SK-N-SH treated with all-trans-retinoic acid at 6 μM for 48 hours (cell line): ENCODE results near the gene DGKI.

Source experiments
- ATAC-seq: fragments of 200-7000 bp; cut with Tn5 transposase; 3 replicates; pipeline ENCODE4 v1.9.1; 2020; ENCODE audit warnings: mild to moderate bottlenecking, moderate library complexity
- CSDC2 ChIP-seq: fragments of 250-450 bp; sonication (Bioruptor Pico); IDR thresholded peaks from 2 replicates; pipeline ENCODE4 v1.5.0; 2020; ENCODE audit warnings: mild to moderate bottlenecking, moderate library complexity
- ESRRG ChIP-seq: fragments of 250-450 bp; sonication (Bioruptor Pico); IDR thresholded peaks from 2 replicates; pipeline ENCODE4 v1.6.1; 2021; ENCODE audit warnings: mild to moderate bottlenecking
- GLIS3 ChIP-seq: fragments of 250-450 bp; sonication (Bioruptor Pico); IDR thresholded peaks from 2 replicates; pipeline ENCODE4 v1.5.0; 2020; ENCODE audit warnings: mild to moderate bottlenecking, moderate library complexity
- ISL1 ChIP-seq: fragments of 250-450 bp; sonication (Bioruptor Pico); IDR thresholded peaks from 2 replicates; pipeline ENCODE4 v2.1.2; 2022; ENCODE audit warnings: mild to moderate bottlenecking, moderate library complexity
- PPARA ChIP-seq: fragments of 250-450 bp; sonication (Bioruptor Pico); IDR thresholded peaks from 2 replicates; pipeline ENCODE4 v1.5.0; 2020; ENCODE audit warnings: mild to moderate bottlenecking, borderline replicate concordance
- RARB ChIP-seq: fragments of 250-450 bp; sonication (Bioruptor Pico); IDR thresholded peaks from 2 replicates; pipeline ENCODE4 v1.8.0; 2021; ENCODE audit warnings: mild to moderate bottlenecking, moderate library complexity
- TCF4 ChIP-seq: fragments of 250-450 bp; sonication (Bioruptor Pico); IDR thresholded peaks from 2 replicates; pipeline ENCODE4 v1.8.0; 2021; ENCODE audit warnings: mild to moderate bottlenecking, moderate library complexity, borderline replicate concordance
- TOX ChIP-seq: fragments of 250-450 bp; sonication (Bioruptor Pico); IDR thresholded peaks from 2 replicates; pipeline ENCODE4 v1.8.0; 2021; ENCODE audit warnings: mild to moderate bottlenecking, moderate library complexity, borderline replicate concordance
- ZC3H10 ChIP-seq: fragments of 250-450 bp; sonication (Bioruptor Pico); IDR thresholded peaks from 2 replicates; pipeline ENCODE4 v1.5.1; 2021; ENCODE audit warnings: mild to moderate bottlenecking, moderate library complexity
- ZFP3 ChIP-seq: fragments of 250-450 bp; sonication (Bioruptor Pico); IDR thresholded peaks from 2 replicates; pipeline ENCODE4 v1.5.0; 2020; ENCODE audit warnings: mild to moderate bottlenecking, moderate library complexity
- ZNF565 ChIP-seq: fragments of 450-650 bp; formaldehyde crosslinking; conservative IDR thresholded peaks from 2 replicates; pipeline ENCODE4 v1.5.0; 2020; ENCODE audit warnings: low read depth, mild to moderate bottlenecking, moderate library complexity
- ZNF70 ChIP-seq: fragments of 450-650 bp; formaldehyde crosslinking; IDR thresholded peaks from 2 replicates; pipeline ENCODE4 v1.5.0; 2020; ENCODE audit warnings: mild to moderate bottlenecking, moderate library complexity
- ZNF8 ChIP-seq: fragments of 450-650 bp; formaldehyde crosslinking; IDR thresholded peaks from 2 replicates; pipeline ENCODE4 v1.5.0; 2020; ENCODE audit warnings: mild to moderate bottlenecking, moderate library complexity
- TF ChIP-seq, protein P1 (sequence below): fragments of 250-450 bp; sonication (Bioruptor Pico); IDR thresholded peaks from 2 replicates; pipeline ENCODE4 v1.8.0; 2021; ENCODE audit warnings: low read depth, mild to moderate bottlenecking, moderate library complexity, borderline replicate concordance
- TF ChIP-seq, protein P2 (sequence below): fragments of 250-450 bp; sonication (Bioruptor Pico); IDR thresholded peaks from 2 replicates; pipeline ENCODE4 v1.5.0; 2020; ENCODE audit warnings: mild to moderate bottlenecking, moderate library complexity
- TF ChIP-seq, protein P3 (sequence below): fragments of 250-450 bp; sonication (Bioruptor Pico); IDR thresholded peaks from 2 replicates; pipeline ENCODE4 v1.5.1; 2020; ENCODE audit warnings: low read depth, mild to moderate bottlenecking, moderate library complexity
- TF ChIP-seq, protein P4 (sequence below): fragments of 250-450 bp; sonication (Bioruptor Pico); IDR thresholded peaks from 2 replicates; pipeline ENCODE4 v1.5.1; 2021; ENCODE audit warnings: mild to moderate bottlenecking, moderate library complexity

The DGKI gene

DNA sequence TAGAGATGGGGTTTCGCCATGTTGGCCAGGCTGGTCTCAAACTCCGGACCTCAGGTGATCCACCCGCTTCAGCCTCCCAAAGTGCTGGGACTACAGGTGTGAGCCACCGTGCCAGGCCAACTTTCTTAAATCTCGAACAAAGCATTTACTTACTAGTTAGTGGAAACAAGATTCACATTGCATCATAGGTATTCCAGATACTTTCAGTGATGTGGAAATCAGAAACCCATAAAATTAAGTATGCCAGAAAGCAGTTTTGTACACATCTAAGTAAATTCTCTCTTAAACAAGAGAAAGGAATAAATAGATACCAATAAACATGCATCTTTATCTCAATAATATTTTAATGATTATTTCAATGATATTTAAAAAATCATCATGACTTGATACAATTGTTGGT is 75.5 kb downstream of the DGKI start (continued):
- TF ChIP-seq, protein P1, sequence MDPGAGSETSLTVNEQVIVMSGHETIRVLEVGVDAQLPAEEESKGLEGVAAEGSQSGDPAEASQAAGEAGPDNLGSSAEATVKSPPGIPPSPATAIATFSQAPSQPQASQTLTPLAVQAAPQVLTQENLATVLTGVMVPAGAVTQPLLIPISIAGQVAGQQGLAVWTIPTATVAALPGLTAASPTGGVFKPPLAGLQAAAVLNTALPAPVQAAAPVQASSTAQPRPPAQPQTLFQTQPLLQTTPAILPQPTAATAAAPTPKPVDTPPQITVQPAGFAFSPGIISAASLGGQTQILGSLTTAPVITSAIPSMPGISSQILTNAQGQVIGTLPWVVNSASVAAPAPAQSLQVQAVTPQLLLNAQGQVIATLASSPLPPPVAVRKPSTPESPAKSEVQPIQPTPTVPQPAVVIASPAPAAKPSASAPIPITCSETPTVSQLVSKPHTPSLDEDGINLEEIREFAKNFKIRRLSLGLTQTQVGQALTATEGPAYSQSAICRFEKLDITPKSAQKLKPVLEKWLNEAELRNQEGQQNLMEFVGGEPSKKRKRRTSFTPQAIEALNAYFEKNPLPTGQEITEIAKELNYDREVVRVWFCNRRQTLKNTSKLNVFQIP (CRISPR knock-in tag) = no peak

DNA sequence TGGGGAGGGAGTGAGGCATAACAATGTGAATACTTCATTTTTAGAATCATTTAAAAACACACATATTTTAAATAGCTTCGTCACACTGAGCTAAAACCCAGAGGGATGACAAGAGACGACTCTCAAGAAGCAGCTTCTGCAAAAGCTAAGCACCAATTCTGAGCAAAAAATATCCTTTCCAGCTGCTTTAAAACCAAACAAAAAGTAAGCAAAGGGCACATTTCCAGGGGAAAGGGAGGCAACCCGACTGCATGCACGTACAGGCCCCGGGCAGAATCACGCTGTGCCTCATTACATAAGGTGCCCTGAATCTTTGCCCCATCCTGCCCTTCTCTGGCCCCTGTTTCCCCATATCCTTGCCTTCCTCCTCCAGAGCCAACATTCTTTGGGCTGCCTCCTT is 78.4 kb downstream of the DGKI start:
- no peak for ATAC-seq
- TF ChIP-seq RARB (CRISPR knock-in tag) = no peak
- TF ChIP-seq TCF4 = no peak
- no peak for TF ChIP-seq ESRRG
- TF ChIP-seq ZNF70 (CRISPR knock-in tag) = no peak
- TF ChIP-seq CSDC2 (CRISPR knock-in tag) = no peak
- TF ChIP-seq, protein P1 (CRISPR knock-in tag) = no peak
- TF ChIP-seq ISL1 = no peak
- no peak for TF ChIP-seq GLIS3 (CRISPR knock-in tag)
- no peak for TF ChIP-seq ZC3H10 (CRISPR knock-in tag)
- no peak for TF ChIP-seq TOX (CRISPR knock-in tag)
- TF ChIP-seq, protein P2, sequence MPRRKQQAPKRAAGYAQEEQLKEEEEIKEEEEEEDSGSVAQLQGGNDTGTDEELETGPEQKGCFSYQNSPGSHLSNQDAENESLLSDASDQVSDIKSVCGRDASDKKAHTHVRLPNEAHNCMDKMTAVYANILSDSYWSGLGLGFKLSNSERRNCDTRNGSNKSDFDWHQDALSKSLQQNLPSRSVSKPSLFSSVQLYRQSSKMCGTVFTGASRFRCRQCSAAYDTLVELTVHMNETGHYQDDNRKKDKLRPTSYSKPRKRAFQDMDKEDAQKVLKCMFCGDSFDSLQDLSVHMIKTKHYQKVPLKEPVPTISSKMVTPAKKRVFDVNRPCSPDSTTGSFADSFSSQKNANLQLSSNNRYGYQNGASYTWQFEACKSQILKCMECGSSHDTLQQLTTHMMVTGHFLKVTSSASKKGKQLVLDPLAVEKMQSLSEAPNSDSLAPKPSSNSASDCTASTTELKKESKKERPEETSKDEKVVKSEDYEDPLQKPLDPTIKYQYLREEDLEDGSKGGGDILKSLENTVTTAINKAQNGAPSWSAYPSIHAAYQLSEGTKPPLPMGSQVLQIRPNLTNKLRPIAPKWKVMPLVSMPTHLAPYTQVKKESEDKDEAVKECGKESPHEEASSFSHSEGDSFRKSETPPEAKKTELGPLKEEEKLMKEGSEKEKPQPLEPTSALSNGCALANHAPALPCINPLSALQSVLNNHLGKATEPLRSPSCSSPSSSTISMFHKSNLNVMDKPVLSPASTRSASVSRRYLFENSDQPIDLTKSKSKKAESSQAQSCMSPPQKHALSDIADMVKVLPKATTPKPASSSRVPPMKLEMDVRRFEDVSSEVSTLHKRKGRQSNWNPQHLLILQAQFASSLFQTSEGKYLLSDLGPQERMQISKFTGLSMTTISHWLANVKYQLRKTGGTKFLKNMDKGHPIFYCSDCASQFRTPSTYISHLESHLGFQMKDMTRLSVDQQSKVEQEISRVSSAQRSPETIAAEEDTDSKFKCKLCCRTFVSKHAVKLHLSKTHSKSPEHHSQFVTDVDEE (CRISPR knock-in tag) = no peak
- TF ChIP-seq, protein P3, sequence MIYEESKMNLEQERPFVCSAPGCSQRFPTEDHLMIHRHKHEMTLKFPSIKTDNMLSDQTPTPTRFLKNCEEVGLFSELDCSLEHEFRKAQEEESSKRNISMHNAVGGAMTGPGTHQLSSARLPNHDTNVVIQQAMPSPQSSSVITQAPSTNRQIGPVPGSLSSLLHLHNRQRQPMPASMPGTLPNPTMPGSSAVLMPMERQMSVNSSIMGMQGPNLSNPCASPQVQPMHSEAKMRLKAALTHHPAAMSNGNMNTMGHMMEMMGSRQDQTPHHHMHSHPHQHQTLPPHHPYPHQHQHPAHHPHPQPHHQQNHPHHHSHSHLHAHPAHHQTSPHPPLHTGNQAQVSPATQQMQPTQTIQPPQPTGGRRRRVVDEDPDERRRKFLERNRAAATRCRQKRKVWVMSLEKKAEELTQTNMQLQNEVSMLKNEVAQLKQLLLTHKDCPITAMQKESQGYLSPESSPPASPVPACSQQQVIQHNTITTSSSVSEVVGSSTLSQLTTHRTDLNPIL (CRISPR knock-in tag) = no peak
- TF ChIP-seq PPARA (CRISPR knock-in tag) = no peak

DNA sequence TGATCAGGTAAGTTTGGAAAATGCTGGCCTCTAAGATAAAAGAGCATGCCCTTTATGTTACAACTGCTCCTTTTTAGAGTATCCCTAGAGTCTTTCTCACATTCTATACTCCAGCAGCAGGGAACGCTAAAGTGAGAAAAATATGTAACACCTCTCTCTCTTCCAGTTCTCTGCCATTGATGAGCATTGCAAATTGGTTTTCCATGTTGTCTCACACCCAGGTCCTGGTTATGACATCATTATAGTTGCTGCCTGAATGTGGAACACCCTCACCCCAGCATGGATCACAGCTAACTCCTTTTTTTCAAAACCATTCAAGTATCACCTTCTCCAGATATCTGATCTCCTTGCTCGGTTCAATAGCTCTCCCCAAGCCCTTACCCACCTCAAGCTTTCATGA is 84.4 kb downstream of the DGKI start:
- no peak for TF ChIP-seq ZFP3 (CRISPR knock-in tag)
- TF ChIP-seq RARB (CRISPR knock-in tag) = no peak
- no peak for TF ChIP-seq ZNF70 (CRISPR knock-in tag)
- no peak for TF ChIP-seq ZNF8 (CRISPR knock-in tag)
- TF ChIP-seq, protein P4, sequence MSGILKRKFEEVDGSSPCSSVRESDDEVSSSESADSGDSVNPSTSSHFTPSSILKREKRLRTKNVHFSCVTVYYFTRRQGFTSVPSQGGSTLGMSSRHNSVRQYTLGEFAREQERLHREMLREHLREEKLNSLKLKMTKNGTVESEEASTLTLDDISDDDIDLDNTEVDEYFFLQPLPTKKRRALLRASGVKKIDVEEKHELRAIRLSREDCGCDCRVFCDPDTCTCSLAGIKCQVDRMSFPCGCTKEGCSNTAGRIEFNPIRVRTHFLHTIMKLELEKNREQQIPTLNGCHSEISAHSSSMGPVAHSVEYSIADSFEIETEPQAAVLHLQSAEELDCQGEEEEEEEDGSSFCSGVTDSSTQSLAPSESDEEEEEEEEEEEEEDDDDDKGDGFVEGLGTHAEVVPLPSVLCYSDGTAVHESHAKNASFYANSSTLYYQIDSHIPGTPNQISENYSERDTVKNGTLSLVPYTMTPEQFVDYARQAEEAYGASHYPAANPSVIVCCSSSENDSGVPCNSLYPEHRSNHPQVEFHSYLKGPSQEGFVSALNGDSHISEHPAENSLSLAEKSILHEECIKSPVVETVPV (CRISPR knock-in tag) = no peak
- TF ChIP-seq, protein P3 (CRISPR knock-in tag) = no peak
- TF ChIP-seq TOX (CRISPR knock-in tag) = no peak
- TF ChIP-seq ESRRG = no peak
- no peak for TF ChIP-seq PPARA (CRISPR knock-in tag)
- TF ChIP-seq CSDC2 (CRISPR knock-in tag) = no peak
- TF ChIP-seq GLIS3 (CRISPR knock-in tag) = no peak
- TF ChIP-seq ZNF565 = no peak
- no peak for TF ChIP-seq ISL1
- TF ChIP-seq TCF4 = no peak
- no peak for ATAC-seq

DNA sequence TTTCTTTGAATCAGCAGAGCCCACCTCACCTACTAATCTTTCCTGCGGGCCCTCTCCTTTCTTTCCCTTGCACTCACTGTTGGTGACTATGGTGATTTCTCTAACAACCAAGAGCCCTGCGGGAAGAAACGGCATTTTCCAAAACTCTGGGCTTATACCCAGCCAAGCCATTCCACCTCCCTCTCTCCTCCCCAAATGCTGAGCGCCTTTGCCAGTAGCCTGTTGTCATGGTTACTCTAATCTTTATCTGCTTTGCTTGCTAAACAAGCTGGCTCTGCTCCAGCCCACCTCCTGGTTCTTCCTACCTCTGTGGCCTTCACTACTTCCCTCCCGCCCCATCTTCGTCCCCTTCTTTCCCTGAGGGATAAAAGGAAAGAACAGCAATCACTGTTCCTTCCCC is 86.7 kb downstream of the DGKI start:
- no peak; the same call in 2 of the 3 replicates for ATAC-seq
- 0 out of 2 replicates have a peak, but pooled peaks have one; percentile 22 for TF ChIP-seq TCF4
- TF ChIP-seq ZNF8 (CRISPR knock-in tag) = no peak
